Hematopoietic multipotent progenitor cell treated with erythropoietin and hydrocortisone succinate and interleukin-3 and kit ligand, for 17 days (in vitro differentiated cells): ENCODE results near the gene LMO2.

Experiments used
- DNase-seq: peaks from one replicate; pipeline ENCODE4 v3.0.0-alpha.2; 2015; ENCODE audit warnings: low spot score

LMO2 gene

DNA sequence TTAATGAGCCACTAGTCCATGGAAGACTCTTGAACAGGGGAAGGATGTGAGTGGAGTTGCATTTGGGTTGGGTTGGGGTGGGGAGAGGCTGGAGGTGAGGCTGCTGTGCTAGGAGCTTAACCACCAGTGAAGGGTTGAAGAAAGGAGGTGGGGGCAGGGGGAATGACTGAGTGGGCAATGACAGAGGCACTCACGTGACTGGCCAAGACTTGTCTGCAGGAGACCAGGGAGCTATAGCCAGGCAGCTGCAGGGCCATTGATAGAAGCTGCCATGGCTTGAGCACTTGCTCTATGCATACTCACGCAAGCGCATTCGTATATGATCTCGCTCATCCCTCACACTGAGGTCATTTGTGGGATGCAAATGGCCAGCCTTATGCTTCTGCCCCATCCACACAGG is 4.0 kb downstream of the LMO2 start:
- peak; percentile 5 for DNase-seq

DNA sequence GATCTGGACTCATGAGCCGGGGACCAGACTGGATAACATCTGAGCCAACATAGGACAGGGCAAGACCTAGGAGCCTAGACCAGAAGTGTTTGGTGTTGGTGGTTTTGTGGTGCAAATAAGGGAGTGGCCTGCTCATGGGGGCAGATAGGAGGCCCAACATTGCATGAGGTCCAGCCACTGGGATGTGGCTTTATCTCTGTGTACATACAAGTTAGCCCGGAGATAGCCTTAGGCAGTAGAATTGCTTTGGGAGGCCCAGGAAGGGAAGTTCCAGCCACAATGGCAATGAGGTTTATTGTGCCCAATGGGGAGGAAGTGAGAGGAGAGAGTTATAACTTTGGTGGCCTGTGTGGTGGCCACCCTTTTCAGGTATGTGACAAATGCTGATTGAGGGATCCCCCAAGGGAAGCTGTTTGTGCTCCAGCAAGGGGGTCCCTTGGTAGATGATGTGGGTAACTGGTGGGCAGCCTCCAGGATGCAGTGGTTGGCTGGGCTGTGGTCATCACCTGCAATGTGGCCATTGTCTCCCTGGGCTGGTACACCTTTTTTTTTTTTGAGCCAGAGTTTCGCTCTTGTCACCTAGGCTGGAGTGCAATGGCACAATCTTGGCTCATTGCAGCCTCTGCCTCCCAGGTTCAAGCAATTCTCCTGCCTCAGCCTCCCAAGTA is 6.4 kb downstream of the LMO2 start:
- peak; percentile 63 for DNase-seq

DNA sequence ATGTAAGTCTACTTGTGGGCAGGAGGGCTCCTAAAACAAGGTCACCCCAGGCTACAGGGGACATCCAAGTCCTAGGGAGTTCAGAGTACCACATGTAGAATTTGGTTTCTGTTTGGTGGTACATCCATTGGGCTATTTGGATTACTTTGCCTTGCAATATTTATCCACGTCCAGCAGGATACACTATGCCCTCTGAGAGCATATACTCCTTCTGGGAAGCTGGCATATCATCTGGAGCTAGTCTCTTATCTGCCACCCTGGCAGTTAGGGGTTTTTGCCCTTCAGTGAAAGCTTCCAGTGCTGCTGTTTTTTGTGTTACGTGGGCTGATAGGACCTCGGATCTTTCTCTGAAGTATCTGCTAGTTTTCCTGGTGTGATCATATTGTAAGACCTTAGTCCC is 7.3 kb downstream of the LMO2 start:
- peak; percentile 53 for DNase-seq

DNA sequence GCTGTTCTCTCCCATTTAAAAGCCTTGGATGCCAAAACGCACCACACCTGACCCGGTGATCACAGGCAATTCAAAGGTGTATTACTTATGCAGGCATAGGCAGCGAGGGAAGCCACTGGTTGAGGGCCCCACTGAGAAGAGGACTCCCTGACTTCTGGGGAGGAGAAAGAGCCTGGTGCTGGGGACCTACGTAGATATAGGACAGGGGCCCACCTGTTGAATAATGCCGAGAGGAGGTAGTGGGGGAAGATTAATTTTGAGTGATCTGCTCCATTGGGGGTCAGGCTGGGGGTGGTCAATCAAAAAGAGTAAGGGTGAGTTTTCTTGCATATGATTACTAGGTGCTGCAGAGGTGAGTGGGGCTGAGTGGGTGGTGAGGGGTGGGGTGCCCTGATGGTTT is 7.8 kb downstream of the LMO2 start:
- DNase-seq, result no peak

DNA sequence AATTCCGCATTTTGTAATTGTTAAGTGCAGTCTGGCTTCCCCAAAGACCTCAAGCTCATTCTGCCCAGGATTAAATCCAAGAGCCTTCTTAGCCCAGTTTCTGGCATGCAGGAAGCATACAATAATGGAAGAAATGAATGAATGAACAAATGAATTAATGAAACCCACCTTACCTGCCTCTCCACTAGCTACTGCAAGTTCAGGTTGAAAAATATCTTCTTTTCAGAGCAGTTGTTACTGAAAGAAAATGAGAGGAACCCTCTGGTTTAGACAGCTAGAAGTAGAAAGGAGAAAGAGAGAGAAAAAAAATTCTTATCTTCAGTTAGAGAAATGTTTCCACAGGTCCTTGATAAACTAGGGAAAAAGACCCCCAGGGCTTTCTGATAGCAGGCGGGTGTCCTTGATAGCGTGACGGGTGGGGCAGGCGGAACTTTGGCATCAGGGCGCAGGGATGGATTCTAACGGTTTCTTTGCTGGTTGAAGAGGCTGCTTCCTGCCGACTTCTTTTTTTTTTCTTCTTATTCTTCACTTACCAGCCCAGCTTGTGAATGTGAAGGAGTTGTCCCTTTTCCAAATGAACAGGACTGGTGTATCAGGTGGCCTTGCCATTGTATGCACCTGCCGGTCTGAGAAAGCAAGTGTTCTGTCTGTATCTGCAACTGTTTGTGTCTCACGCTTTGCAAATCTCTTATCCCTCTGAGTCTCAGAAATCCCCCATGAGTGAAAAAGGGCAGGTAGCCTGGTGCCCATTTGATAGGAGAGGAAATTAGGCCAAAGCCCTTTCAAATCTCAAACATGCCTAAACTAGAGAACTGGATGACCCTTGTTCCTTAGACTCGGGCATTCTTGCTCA is 10.0 kb downstream of the LMO2 start:
- DNase-seq, result peak; percentile 61

DNA sequence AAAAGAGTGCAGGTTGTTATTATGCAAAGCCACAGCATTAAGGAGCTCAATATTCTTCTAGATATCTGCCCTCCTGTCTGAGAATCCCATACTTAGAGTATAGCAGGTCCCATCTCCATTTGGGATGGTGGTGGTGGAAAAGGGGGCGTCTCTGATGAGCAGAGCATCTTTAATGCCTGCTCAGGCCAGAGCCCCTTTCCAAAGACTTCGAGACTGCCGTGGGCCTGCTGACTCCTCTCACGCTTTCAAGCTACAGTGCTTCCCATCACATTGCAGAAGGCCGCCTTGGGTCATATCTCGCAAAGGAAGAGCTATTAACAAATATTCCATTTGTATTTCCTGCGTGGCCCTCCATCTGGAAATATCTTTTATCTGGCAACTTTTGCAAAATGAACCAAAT is 10.9 kb downstream of the LMO2 start:
- no peak for DNase-seq

DNA sequence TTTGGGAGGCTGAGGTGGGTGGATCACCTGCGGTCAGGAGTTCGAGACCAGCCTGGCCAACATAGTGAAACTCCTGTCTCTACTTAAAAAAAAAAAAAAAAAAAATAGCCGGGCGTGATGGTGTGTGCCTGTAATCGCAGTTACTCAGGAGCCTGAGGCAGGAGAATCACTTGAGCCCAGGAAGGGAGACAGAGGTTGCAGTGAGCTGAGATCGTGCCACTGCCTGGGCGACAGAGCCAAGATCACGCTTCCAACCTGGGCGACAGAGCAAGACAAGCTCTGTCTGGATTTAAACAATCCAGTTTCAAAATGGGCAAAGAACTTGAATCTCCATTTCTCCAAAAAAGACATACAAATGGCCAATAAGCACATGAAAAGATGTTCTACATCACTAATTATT is 12.5 kb downstream of the LMO2 start:
- peak; percentile 52 for DNase-seq

DNA sequence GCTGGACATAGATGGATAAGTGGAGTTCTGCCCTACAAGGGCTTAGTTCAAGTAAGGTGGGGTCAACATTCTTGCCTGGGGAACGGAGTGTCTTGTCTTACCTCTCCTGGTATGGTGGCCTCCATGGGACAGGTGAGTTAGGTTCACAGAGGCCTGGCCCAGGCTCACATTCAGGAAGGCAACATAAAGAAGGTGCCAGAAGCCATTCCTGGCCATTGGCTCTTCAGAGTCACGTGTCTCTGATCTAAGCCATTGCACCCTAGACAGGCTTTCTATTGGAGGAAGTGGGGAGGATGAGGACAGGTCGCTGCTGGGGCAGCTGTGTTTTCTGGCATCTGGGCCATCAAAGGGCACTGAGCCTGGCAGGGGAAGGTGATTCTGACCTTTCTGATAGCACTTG is 14.8 kb downstream of the LMO2 start:
- DNase-seq, result peak; percentile 58

DNA sequence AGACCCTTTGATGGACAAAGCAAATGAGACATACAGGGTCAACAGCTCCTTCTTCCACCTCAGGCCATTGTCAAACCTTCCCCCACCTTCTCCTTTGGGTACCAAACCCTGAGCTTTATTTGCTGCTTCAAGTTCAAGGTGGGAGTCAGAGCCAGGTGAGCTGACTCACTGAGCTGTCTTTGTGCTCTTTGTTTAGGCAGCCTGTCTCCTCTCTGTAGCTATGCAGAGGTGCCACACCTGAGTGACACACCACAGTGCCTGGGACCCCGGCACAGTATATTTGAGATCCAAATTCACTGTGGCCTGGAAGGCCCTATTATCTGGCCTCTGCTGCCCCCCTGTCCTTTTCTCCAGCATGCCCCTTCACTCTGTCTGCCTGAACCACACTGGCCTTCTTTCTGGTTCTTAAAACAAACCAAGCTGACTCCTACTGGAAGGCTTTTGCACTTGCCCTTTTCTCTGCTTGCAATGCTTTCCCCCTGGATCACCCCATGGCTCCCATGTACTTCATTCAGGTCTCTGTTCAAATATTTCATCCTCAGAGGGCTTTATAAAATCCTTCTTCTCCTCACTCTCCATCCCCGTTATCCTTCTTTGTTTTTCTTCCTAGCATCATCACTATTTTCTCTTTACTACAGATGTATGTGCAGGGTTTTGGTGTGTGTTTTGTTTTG is 16.1 kb downstream of the LMO2 start:
- DNase-seq, result no peak

DNA sequence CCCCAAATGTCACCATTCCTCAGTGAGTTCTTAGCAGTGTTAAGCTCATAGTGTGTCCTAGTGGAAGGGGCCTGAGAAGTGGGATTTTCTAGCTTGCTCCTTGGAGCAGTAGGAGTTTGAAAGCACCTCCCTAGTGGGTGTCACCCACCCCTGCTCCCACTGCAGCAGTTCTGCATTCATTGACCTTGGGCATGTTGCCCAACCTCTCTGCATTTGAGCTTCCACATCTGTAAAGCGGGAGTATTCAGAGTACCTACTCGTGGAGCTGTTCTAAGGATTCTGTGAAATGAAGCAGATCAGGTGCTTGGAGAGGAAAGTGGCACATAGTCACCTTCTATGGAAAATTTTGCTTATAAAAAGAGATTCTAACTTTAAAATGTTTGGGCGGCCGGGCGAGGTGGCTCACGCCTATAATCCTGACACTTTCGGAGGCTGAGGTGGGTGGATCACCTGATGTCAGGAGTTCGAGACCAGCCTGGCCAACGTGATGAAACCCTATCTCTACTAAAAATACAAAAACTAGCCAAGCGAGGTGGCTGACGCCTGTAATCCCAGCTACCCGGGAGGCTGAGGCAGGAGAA is 16.9 kb downstream of the LMO2 start:
- DNase-seq, result peak; percentile 40

DNA sequence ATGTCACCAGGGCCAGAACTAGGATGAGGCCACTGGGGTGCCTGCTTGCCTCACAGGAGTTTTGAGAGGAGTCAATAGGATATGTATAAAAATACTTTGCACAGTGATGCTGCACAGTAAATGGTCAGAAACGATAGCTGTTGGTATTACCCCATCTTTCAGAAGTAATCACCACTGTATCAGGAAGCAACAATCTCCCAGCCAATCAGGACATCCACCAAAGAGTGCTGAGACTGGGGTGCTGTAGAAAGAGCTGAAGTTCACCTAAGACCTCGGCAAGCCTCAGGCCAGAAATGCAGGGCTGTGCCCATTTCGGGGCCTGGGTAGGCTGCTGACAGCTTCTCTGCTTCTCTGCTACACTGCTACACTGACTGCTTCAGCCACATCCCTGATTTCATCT is 17.4 kb downstream of the LMO2 start:
- peak; percentile 48 for DNase-seq

DNA sequence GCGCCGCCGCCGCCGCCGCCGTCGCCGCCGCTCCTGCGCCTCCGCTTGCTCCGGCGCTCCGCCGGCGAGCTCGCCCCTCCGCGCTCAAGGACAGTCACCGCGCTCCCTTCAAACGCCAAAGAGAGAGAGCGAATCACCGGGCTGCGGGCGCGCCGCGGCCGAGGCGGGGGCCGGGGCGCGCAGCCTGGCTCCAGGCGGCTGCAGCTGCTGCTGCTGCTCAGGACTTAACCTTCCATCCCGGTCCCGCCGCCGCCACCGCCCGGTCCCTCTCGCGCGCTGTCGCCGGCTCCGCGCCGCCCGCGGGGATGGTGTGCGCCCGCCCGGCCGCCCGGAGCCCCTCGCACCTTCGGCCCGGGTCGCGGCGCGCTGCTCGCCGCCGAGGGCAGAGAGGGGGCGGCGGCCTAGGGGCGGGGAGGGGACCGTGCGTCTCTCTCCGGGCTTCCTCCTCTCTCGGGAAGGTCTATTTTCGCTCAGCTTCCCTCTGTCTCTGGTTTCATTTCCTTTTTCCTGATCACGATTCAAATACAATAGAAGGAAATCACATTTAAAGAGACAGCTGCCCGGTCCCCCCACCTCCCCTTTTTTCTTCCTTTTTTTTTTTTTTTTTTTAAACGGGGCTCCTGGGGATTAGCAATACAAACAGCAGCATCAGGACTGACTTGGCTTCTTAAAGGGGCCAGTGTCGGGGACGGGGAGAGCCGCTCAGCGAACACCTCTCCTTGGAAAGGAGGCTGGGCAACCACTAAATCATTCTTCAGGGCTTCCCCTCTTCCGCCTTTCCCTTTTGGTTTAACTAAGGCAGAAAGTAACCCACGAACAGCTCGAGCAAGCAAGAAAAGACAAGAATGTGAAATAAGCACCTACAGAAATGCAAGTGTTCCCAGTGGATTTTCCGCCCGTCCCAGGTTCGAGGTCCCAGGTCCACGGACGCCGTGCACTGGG is 22.1 kb downstream of the LMO2 start:
- peak; percentile 47 for DNase-seq

DNA sequence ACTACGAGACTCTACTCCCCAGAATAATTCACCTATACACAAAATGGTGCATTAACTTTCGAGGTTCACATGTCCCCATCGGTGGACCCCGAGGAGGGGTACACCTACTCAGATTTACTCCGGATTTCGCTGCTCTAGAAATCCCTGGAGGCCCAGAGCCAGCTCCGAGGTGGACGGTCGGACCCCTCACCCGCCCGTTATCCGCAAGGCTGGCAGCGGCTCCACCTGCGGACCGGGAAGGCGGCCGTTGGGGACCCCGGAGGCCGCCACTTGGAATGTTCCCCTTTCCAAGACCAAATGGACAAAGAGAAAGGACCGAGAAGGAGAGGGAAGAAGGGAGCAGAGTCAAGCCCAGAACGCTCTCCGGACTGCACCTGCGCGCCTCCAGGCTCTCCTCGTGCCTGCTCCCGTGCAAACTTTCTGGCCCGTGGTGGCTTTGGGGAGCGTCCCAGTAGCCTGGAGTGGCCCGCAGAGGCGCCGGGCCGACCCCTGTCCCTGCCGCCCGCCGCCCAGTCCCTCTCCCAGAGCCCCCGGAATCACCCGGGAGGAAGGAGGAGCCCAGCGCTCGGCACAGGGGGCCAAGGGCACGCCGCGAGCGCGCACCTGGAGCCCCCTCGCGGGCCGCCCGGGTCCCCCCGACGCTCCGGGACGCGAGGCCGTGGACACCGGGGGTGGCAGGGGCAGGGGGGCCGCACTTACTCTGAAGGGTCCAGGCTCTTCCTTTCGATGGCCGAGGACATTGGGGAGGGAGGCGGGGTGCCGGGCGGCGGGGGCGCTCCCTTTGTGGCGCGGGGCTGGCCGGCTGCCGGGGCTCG is 23.0 kb downstream of the LMO2 start:
- DNase-seq, result no peak

DNA sequence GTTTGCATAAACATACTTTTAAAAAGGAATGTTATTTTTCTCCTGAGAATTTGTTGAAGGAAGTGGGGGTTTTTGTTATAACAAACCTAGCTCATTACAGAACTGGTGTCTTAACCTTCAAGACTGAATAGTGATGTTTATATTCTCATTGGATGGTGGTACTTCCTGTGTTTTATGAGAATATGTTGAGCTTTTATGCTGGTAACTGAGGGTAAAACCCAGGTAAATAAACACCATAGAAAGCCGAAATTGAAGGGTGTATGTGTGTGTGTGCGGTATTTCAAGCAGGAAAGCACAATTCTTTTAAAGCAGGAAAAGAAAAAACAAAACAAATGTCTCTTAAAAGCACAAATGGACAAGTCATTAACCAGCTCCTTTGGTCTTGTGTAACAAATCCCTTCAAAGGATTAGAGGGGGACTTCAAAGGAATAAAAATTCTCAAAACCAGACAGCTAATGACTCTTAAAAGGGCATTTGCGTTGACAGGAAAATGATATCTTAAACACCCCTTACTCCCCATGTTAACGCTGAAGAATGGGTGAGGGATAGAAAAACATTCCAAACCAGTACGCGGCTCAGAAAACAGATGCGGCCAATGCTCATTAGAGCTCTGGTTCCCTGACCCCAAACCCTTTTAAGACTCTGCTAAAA is 23.8 kb downstream of the LMO2 start:
- DNase-seq, result no peak

DNA sequence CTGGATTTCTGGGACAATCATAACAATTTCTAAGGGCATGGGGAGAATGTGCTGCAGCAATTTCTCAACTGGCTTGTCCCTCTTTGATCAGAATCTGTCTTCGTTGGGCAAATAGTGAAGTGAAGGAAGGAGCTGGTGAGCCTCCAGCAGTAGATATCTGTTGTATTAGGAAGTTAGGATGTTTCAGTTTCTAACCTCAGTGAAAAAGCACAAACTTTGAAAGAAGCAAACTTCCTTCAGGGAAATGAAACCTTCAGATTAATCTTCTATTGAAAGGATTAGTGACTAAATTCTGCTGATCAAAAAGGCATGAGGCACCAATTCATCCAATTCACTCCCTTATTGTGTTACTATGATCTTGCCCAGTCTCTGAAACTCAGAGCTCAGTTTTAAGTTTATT is 24.3 kb downstream of the LMO2 start:
- no peak for DNase-seq

DNA sequence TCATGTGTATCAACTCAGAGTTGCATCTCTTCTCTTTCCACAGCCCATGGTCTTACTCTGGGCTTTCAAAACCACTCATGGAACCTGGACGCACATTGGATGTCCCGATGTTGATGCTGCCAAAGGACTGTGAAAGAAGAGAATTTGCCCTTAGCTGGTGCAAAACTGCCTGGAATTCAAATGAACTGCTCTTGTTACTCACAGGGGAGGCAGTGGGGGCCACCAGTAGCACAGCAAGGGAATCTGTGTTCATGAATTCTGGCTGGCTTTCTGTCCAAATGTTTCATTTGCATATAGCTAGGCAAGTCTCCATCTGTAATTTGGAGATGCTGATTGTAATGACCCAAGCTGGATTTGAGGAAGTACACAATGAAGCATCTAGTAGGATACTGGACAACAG is 24.9 kb downstream of the LMO2 start:
- DNase-seq, result no peak

DNA sequence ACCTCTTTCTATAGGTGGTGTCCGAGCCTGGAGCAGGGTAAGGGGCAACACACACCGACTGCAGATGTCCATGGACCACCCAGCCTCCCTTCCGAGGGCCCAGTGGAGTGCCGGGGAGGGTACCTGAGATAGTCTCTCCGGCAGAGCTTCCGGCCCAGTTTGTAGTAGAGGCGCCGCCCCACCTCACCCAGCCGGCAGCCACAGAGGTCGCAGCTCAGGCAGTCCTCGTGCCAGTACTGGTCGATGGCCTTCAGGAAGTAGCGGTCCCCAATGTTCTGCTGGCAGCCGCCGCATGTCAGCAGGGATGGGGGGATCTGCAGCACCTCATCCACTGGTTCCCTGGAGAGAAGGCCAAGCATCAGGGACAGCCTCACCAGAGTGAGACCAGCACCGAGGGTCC is 27.4 kb downstream of the LMO2 start:
- no peak for DNase-seq

DNA sequence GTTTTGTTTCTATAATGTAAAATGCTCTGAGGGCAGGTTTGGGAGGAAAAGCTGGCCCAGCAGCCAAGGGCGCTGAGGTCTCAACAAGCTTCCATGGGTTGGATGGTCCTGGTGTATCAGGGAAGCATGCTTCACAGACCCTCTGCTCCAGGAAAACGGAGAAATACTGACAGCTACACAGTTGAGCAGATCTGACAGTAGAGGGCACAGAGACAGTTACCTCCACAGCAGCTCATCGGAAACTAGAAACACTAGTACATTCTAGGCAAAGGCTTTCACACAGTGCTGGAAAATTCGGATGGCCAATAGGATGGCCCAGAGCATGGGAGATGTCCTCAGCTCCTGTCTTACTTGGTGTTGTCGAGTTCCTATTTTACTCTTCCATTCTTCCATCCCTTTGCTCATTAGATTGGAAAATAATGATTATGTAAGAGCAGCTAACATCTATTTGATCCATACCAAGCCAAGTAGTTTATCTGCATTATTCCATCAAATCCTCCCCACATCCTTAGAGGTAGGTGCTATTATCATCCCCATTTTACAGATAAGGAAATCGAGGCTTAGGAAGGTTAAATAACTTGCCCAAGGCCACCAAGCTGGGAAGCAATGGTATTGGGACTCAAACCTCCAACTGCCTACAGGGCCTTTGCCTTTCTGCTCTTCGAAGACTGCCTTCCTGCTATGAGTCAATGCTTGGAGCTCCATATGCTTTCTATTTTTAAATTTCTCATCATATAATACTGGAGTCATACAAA is 28.3 kb downstream of the LMO2 start:
- no peak for DNase-seq

DNA sequence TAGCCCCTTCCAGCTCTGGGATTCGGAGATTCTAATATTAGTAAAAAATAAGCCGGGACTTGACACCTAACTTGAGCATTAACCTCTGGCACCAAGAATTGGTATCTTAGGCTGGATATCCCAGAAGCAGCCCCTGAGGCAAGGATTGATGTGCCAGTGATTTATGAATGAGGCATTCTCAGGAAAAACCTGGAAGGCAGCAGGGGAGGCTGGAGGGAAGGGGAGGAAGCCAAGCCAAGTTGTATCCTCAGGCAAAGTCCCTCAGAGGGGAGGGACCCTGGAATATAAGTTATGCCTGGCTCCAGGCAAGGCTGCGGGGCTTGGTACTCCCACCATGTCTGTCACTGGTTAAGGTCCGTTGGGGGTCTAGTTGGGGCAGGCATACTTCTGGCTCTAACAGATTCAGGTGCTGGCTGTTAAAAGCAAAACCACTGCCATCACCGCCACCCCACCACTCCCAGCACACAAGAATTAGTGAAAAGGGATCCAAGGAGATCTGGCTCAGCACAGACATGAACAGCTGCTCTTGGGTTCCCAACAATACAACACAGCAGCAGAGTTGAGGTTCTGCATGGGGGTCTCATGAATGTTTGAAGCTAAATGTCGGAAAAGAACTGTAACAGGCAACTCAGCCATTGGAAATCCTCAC is 29.8 kb downstream of the LMO2 start:
- DNase-seq, result no peak
